Prostate gland (tissue), 2 donors: ENCODE measurements around the gene MXI1.

ENCODE experiments used
- CTCF ChIP-seq, 4 experiments: fragments of 200-600 bp in 2 of 4; fragments of 450-650 bp in 2 of 4; sonication (generic) in 2 of 4; IDR thresholded peaks; 1 replicate in 3 of 4; 2 replicates in 1 of 4; pipeline ENCODE4 v1.5.1; 2016 to 2019; ENCODE audit warnings: antibody characterized with exemption in 4 of 4, mild to moderate bottlenecking in 2 of 4, moderate library complexity in 2 of 4
- POLR2A ChIP-seq: fragments of 450-650 bp; IDR thresholded peaks from one replicate; pipeline ENCODE4 v1.6.1; 2016; ENCODE audit warnings: antibody characterized with exemption, mild to moderate bottlenecking

GRCh38 chr10:110267276-110267675 is 59.9 kb downstream of the MXI1 start:
- no peak for TF ChIP-seq CTCF (IDR thresholded peaks at IDR 0.05)
- TF ChIP-seq POLR2A = no peak
